Ishikawa (cell line): ENCODE results near the gene DCUN1D1.

Source experiments
- CREB1 ChIP-seq: IDR thresholded peaks from 2 replicates; pipeline ENCODE4 v1.6.1; 2012; ENCODE audit warnings: low read depth
- EGR1 ChIP-seq: IDR thresholded peaks from 2 replicates; pipeline ENCODE4 v1.6.1; 2012
- EP300 ChIP-seq: IDR thresholded peaks from 2 replicates; pipeline ENCODE4 v1.6.1; 2012; ENCODE audit warnings: borderline replicate concordance
- TAF1 ChIP-seq: IDR thresholded peaks from 2 replicates; pipeline ENCODE4 v1.6.1; 2012; ENCODE audit warnings: low read depth, mild to moderate bottlenecking
- TEAD4 ChIP-seq: IDR thresholded peaks from 2 replicates; pipeline ENCODE4 v1.6.1; 2012
- YY1 ChIP-seq: IDR thresholded peaks from 2 replicates; pipeline ENCODE4 v1.6.1; 2012; ENCODE audit warnings: low read depth
- TF ChIP-seq, protein P1 (sequence below): IDR thresholded peaks from 2 replicates; pipeline ENCODE4 v1.6.1; 2012
- TF ChIP-seq, protein P2 (sequence below): IDR thresholded peaks from 2 replicates; pipeline ENCODE4 v1.6.1; 2012; ENCODE audit warnings: low read depth, mild to moderate bottlenecking

DNA sequence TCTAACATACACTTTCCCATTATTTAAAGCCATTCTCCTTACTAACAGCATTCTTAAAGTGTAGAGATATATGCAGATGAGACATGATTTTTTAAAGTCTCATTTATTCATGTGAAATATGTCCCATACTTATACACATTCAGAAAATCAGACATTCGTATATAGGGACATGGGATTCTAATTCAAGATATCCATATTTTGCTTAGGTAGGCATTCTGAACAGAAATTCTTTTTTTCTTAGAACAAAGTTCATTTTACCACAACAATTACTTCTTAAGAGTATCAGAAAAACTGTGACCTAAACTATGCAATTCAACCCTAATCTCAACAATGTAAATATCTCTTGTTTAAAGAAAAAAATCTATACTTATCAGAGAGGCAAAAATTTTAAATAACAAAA, 16.2 kb downstream of the DCUN1D1 start:
- TF ChIP-seq EP300 (no peak), CREB1 (no peak), EGR1 (no peak), TAF1 (no peak), TEAD4 (no peak), YY1 (no peak)
- TF ChIP-seq, protein P1, sequence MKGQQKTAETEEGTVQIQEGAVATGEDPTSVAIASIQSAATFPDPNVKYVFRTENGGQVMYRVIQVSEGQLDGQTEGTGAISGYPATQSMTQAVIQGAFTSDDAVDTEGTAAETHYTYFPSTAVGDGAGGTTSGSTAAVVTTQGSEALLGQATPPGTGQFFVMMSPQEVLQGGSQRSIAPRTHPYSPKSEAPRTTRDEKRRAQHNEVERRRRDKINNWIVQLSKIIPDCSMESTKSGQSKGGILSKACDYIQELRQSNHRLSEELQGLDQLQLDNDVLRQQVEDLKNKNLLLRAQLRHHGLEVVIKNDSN, result no peak
- TF ChIP-seq, protein P2, sequence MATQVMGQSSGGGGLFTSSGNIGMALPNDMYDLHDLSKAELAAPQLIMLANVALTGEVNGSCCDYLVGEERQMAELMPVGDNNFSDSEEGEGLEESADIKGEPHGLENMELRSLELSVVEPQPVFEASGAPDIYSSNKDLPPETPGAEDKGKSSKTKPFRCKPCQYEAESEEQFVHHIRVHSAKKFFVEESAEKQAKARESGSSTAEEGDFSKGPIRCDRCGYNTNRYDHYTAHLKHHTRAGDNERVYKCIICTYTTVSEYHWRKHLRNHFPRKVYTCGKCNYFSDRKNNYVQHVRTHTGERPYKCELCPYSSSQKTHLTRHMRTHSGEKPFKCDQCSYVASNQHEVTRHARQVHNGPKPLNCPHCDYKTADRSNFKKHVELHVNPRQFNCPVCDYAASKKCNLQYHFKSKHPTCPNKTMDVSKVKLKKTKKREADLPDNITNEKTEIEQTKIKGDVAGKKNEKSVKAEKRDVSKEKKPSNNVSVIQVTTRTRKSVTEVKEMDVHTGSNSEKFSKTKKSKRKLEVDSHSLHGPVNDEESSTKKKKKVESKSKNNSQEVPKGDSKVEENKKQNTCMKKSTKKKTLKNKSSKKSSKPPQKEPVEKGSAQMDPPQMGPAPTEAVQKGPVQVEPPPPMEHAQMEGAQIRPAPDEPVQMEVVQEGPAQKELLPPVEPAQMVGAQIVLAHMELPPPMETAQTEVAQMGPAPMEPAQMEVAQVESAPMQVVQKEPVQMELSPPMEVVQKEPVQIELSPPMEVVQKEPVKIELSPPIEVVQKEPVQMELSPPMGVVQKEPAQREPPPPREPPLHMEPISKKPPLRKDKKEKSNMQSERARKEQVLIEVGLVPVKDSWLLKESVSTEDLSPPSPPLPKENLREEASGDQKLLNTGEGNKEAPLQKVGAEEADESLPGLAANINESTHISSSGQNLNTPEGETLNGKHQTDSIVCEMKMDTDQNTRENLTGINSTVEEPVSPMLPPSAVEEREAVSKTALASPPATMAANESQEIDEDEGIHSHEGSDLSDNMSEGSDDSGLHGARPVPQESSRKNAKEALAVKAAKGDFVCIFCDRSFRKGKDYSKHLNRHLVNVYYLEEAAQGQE, result no peak
